GM10266 (cell line): ENCODE measurements around the gene CHST13.

Experiments used
- DNase-seq: peaks from one replicate; pipeline ENCODE4 v3.0.0; 2012; ENCODE audit errors: extremely low spot score
- CTCF ChIP-seq: IDR thresholded peaks from 2 replicates; pipeline ENCODE4 v1.5.1; 2012; ENCODE audit warnings: mild to moderate bottlenecking, low read depth; ENCODE audit not compliant: control insufficient read depth, insufficient read depth; ENCODE audit errors: missing control alignments

The CHST13 gene

GRCh38 chr3:126516152-126516935, 7.6 kb upstream of the CHST13 start:
- TF ChIP-seq CTCF: no peak
- no peak for DNase-seq

GRCh38 chr3:126516936-126517290, 7.0 kb upstream of the CHST13 start:
- no peak for TF ChIP-seq CTCF
- DNase-seq: no peak

- no peak for DNase-seq
- TF ChIP-seq CTCF: no peak
Measured at GRCh38 chr3:126517291-126517951, 6.5 kb upstream of the CHST13 start, which contains the start of gene UROC1. Gene UROC1, minus strand, starts transcription at chr3:126517773. Its CDS starts 54 bp downstream, at chr3:126517719.

- DNase-seq: no peak
- no peak for TF ChIP-seq CTCF
Measured at GRCh38 chr3:126517986-126518778, 5.8 kb upstream of the CHST13 start.

- no peak for TF ChIP-seq CTCF
- no peak for DNase-seq
Measured at GRCh38 chr3:126518779-126519177, 5.2 kb upstream of the CHST13 start.

- no peak for DNase-seq
Measured at GRCh38 chr3:126519506-126520455, 4.2 kb upstream of the CHST13 start.

More at GRCh38 chr3:126519506-126520455, 4.2 kb upstream of the CHST13 start:
- TF ChIP-seq CTCF: no peak
